PFSK-1 (cell line): Measurements from ENCODE around the gene HSF2BP.

Experiments used
- FOXP2 ChIP-seq: optimal IDR thresholded peaks from 2 replicates; pipeline ENCODE3; 2011; ENCODE audit warnings: borderline replicate concordance, control low read depth, inconsistent platforms; ENCODE audit not compliant: insufficient read depth; ENCODE audit errors: extremely low read length, extremely low read depth
- POLR2AphosphoS5 ChIP-seq: IDR thresholded peaks from 2 replicates; pipeline ENCODE4 v1.6.1; 2012; ENCODE audit warnings: low read depth, mild to moderate bottlenecking, control low read depth, low read length, moderate library complexity
- REST ChIP-seq, 2 experiments: IDR thresholded peaks; 2 replicates each; pipeline versions ENCODE4 v1.6.1 to v1.8.0; 2011 to 2012; ENCODE audit warnings: low read depth in 2 of 2, low read length in 2 of 2, control low read depth in 1 of 2, inconsistent platforms in 1 of 2, mild to moderate bottlenecking in 1 of 2, moderate library complexity in 1 of 2; ENCODE audit not compliant: insufficient read depth in 1 of 2
- SIN3A ChIP-seq: IDR thresholded peaks from 2 replicates; pipeline ENCODE4 v1.6.1; 2012; ENCODE audit warnings: mild to moderate bottlenecking, low read length, moderate library complexity, borderline replicate concordance; ENCODE audit not compliant: insufficient read depth
- TAF1 ChIP-seq: IDR thresholded peaks from 2 replicates; pipeline ENCODE4 v1.6.1; 2012; ENCODE audit warnings: low read length, control low read depth, borderline replicate concordance; ENCODE audit not compliant: insufficient read depth

HSF2BP gene

GRCh38 chr21:43585924-43586413 is 73.3 kb downstream of the HSF2BP start:
- TF ChIP-seq SIN3A (no peak), POLR2AphosphoS5 (no peak), FOXP2 (no peak), TAF1 (no peak), REST (IDR thresholded peaks at IDR 0.05; ENCODE audit: insufficient read depth in 1 of 2, low read depth in 2 of 2, low read length in 2 of 2) (no peak)

GRCh38 chr21:43585514-43585913 is 73.8 kb downstream of the HSF2BP start:
- no peak for TF ChIP-seq REST (IDR thresholded peaks at IDR 0.05; ENCODE audit: insufficient read depth in 1 of 2, low read depth in 2 of 2, low read length in 2 of 2)
- TF ChIP-seq TAF1 = no peak
- TF ChIP-seq POLR2AphosphoS5 = no peak
- TF ChIP-seq FOXP2 = no peak
- TF ChIP-seq SIN3A = no peak

- TF ChIP-seq REST (IDR thresholded peaks at IDR 0.05; ENCODE audit: insufficient read depth in 1 of 2, low read depth in 2 of 2, low read length in 2 of 2) (no peak), SIN3A (no peak), TAF1 (no peak), FOXP2 (no peak), POLR2AphosphoS5 (no peak)
Measured at GRCh38 chr21:43581453-43581852, 77.8 kb downstream of the HSF2BP start.

- TF ChIP-seq FOXP2 (no peak), TAF1 (no peak), SIN3A (no peak), POLR2AphosphoS5 (no peak), REST (IDR thresholded peaks at IDR 0.05; ENCODE audit: insufficient read depth in 1 of 2, low read depth in 2 of 2, low read length in 2 of 2) (no peak)
Measured at GRCh38 chr21:43578677-43579303, 80.5 kb downstream of the HSF2BP start.

- TF ChIP-seq POLR2AphosphoS5 (no peak), FOXP2 (no peak), REST (IDR thresholded peaks at IDR 0.05; ENCODE audit: insufficient read depth in 1 of 2, low read depth in 2 of 2, low read length in 2 of 2) (no peak), SIN3A (no peak), TAF1 (no peak)
Measured at GRCh38 chr21:43575473-43575844, 83.8 kb downstream of the HSF2BP start.
